Progenitor cell of endocrine pancreas (in vitro differentiated cells): ENCODE measurements around the gene SIRPB2. TPM values are rescaled to one million over a fixed set of nuclear protein-coding genes. Genes with fewer than 3 reads are reported as not detected.

Source experiments
- DNase-seq: peaks from one replicate; pipeline ENCODE4 v3.0.0; 2021; ENCODE audit warnings: low spot score; ENCODE audit not compliant: unreplicated experiment
- H3K27ac Mint-ChIP-seq: 2 replicates; pipeline ENCODE4 v1.8.0; 2021; ENCODE audit warnings: mild to moderate bottlenecking, moderate library complexity, mixed read lengths
- H3K27me3 Mint-ChIP-seq: 2 replicates; pipeline ENCODE4 v1.8.0; 2021; ENCODE audit warnings: mixed read lengths
- H3K36me3 Mint-ChIP-seq: 2 replicates; pipeline ENCODE4 v1.8.0; 2022; ENCODE audit warnings: mixed read lengths; ENCODE audit not compliant: insufficient read depth
- H3K4me1 Mint-ChIP-seq: 2 replicates; pipeline ENCODE4 v1.8.0; 2021; ENCODE audit warnings: low read depth, mixed read lengths
- H3K4me3 Mint-ChIP-seq: 2 replicates; pipeline ENCODE4 v1.8.0; 2021; ENCODE audit warnings: low read depth, mild to moderate bottlenecking, moderate library complexity, mixed read lengths
- H3K9me3 Mint-ChIP-seq: 2 replicates; pipeline ENCODE4 v1.8.0; 2021; ENCODE audit warnings: low read depth, mixed read lengths
- CTCF ChIP-seq: fragments of 200-600 bp; sonication (generic); IDR thresholded peaks from one replicate; pipeline ENCODE4 v1.5.0; 2021; ENCODE audit warnings: antibody characterized with exemption, mild to moderate bottlenecking; ENCODE audit not compliant: unreplicated experiment
- total RNA-seq: library from RNA; stranded (reverse); gene quantifications from 2 replicates; pipeline ENCODE4 v1.2.1, GENCODE V29; 2021

Gene SIRPB2
- total RNA-seq, 1 donor from 2014 or later = not detected

GRCh38 chr20:1467355-1468116, 23.7 kb downstream of the SIRPB2 start:
- H3K27ac Mint-ChIP-seq = peak overlapping the region; percentile 96

GRCh38 chr20:1467082-1467354, 24.2 kb downstream of the SIRPB2 start:
- Mint-ChIP-seq H3K36me3 (peaks cover 4% of the 10 kb centered on the region), H3K4me1 (peaks cover 37% of the 10 kb centered on the region), H3K27me3 (no peaks in the 10 kb centered on the region), H3K9me3 (peaks cover 5% of the 10 kb centered on the region), H3K4me3 (peak overlapping the region; percentile 85), H3K27ac (peak overlapping the region; percentile 96)
- no peak for DNase-seq
- TF ChIP-seq CTCF = no peak

More at GRCh38 chr20:1467355-1468116, 23.7 kb downstream of the SIRPB2 start:
- H3K9me3 Mint-ChIP-seq = peaks cover 5% of the 10 kb centered on the region
- H3K4me3 Mint-ChIP-seq = peak overlapping the region; percentile 85
- DNase-seq = no peak
- TF ChIP-seq CTCF = no peak
- peaks cover 37% of the 10 kb centered on the region for H3K4me1 Mint-ChIP-seq
- H3K36me3 Mint-ChIP-seq = peaks cover 4% of the 10 kb centered on the region
- H3K27me3 Mint-ChIP-seq = no peaks in the 10 kb centered on the region

- DNase-seq = peak; percentile 99
- Mint-ChIP-seq H3K27ac (peak within 1 kb of the TSS; percentile 96), H3K36me3 (peaks cover 4% of the 10 kb centered on the region), H3K27me3 (no peaks in the 10 kb centered on the region), H3K4me3 (peak within 1 kb of the TSS; percentile 85), H3K9me3 (peaks cover 5% of the 10 kb centered on the region), H3K4me1 (peaks cover 37% of the 10 kb centered on the region)
- TF ChIP-seq CTCF = peak; percentile 100
Measured at GRCh38 chr20:1466211-1467081, 24.8 kb downstream of the SIRPB2 start, which contains the start of gene NSFL1C. Gene NSFL1C (minus strand): TSS chr20:1466849. CDS start chr20:1466824, 25 bp downstream.

GRCh38 chr20:1465470-1466210, 25.6 kb downstream of the SIRPB2 start:
- no peak for TF ChIP-seq CTCF
- Mint-ChIP-seq H3K36me3 (peaks cover 5% of the 10 kb centered on the region), H3K27ac (peak overlapping the region; percentile 94), H3K9me3 (peaks cover 5% of the 10 kb centered on the region), H3K27me3 (no peaks in the 10 kb centered on the region), H3K4me1 (peaks cover 35% of the 10 kb centered on the region), H3K4me3 (peak overlapping the region; percentile 85)
- DNase-seq = no peak
